ENCODE data around the gene OVOL1. TPM values are rescaled to one million over a fixed set of nuclear protein-coding genes. Genes with fewer than 3 reads are reported as not detected.
A peak's percentile ranks its signal among the peaks of the same experiment; 100 is the strongest.

Gene OVOL1
- total and polyA plus RNA-seq, 2 of the 13 experiments (the other 11 are each of a cell fraction or from before 2014, with no cell fraction given) = 0.01 TPM; not detected in 1

- TF ChIP-seq MBD4 (IDR thresholded peaks at IDR 0.05; ENCODE audit: borderline replicate concordance, low read length) (no peak), HNF4A (CRISPR knock-in tag; IDR thresholded peaks at IDR 0.05) (no peak), HNF1A (IDR thresholded peaks at IDR 0.05; ENCODE audit: low read depth) (no peak), HNF1A (CRISPR knock-in tag; IDR thresholded peaks at IDR 0.05; ENCODE audit: borderline replicate concordance) (no peak), BRCA1 (CRISPR knock-in tag; IDR thresholded peaks at IDR 0.05) (no peak), JUNB (CRISPR knock-in tag; IDR thresholded peaks at IDR 0.05; ENCODE audit: borderline replicate concordance) (no peak), ZSCAN12 (CRISPR knock-in tag; IDR thresholded peaks at IDR 0.05) (no peak), LBX2 (CRISPR knock-in tag; IDR thresholded peaks at IDR 0.05; ENCODE audit: borderline replicate concordance) (no peak), ZNF782 (CRISPR knock-in tag; IDR thresholded peaks at IDR 0.05; ENCODE audit: borderline replicate concordance) (no peak), ZNF138 (CRISPR knock-in tag; IDR thresholded peaks at IDR 0.05; ENCODE audit: low read depth) (0 out of 2 replicates have a peak, but pooled peaks have one; percentile 13), NFRKB (IDR thresholded peaks at IDR 0.05) (no peak), ZNF383 (CRISPR knock-in tag; IDR thresholded peaks at IDR 0.05; ENCODE audit: borderline replicate concordance) (no peak), PBX3 (CRISPR knock-in tag; IDR thresholded peaks at IDR 0.05; ENCODE audit: borderline replicate concordance) (no peak), KLF12 (CRISPR knock-in tag; IDR thresholded peaks at IDR 0.05; ENCODE audit: borderline replicate concordance) (no peak), SNAPC5 (CRISPR knock-in tag; IDR thresholded peaks at IDR 0.05; ENCODE audit: borderline replicate concordance) (no peak), ZNF136 (CRISPR knock-in tag; IDR thresholded peaks at IDR 0.05; ENCODE audit: low read depth) (no peak), IKZF1 (IDR thresholded peaks at IDR 0.05) (no peak), ASH2L (IDR thresholded peaks at IDR 0.05; ENCODE audit: insufficient read length, low read depth, low read length) (no peak), SSRP1 (CRISPR knock-in tag; IDR thresholded peaks at IDR 0.05) (no peak), SIX1 (CRISPR knock-in tag; IDR thresholded peaks at IDR 0.05; ENCODE audit: borderline replicate concordance) (no peak), MTA1 (CRISPR knock-in tag; IDR thresholded peaks at IDR 0.05; ENCODE audit: borderline replicate concordance) (peak; percentile 29; the same call in 1 of the 2 replicates), ESRRA (CRISPR knock-in tag; IDR thresholded peaks at IDR 0.05; ENCODE audit: low read depth) (no peak), HDAC2 (CRISPR knock-in tag; IDR thresholded peaks at IDR 0.05) (no peak), SMC3 (IDR thresholded peaks at IDR 0.05; ENCODE audit: low read length) (no peak; the same call in 1 of the 2 replicates), PTBP1 (IDR thresholded peaks at IDR 0.05; ENCODE audit: low read depth, low read length, poor library complexity, severe bottlenecking) (no peak), AHR (CRISPR knock-in tag; IDR thresholded peaks at IDR 0.05) (no peak)
Measured at GRCh38 chr11:65779919-65780769, 6.7 kb upstream of the OVOL1 start (continued).

All from HepG2 (cell line).